ENCODE measurements around the gene PSKH1.
"Not testable (repeated sequence)": the region's sequence is repeated elsewhere in the genome, so short reads cannot be mapped to it uniquely, and the experiment has no call there.

The PSKH1 gene

GRCh38 chr16:67964477-67965131 is 71.5 kb downstream of the PSKH1 start:
- no peak for DNase-seq

- no peak for DNase-seq
Measured at GRCh38 chr16:67965668-67966548, 72.9 kb downstream of the PSKH1 start.

DNA sequence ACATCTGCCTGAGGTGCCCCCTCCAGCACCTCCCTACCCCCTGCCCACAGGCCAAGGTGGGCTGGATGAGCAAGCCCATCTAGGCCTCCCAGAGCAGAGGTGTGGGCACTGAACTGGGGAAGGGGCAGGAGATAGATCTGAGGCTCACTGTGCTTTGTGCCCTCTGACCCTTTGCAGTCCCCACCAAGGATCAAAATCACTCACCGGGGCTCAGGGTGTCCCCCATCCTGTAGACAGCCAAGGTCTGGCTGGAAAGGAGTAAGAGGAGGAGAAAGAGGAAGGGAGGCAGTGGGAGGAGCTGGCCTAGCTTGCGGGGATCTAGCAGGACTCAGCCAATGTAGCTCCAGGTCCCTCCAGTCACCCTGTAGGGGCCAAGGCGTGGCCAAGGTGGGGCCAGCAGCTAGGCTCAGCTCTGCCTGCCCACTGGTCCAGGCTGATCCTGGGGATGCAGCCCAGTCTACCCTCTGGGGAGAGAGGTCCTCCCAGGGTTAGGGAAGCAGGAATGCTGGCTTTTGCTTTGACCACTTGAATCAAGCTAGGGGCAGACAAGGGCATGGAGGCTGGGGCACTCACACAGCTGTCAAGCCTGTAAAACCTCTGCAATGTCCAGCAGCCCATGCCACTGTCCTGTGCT is 73.6 kb downstream of the PSKH1 start:
- peak; percentile 51 for DNase-seq

GRCh38 chr16:67967183-67967957 is 74.3 kb downstream of the PSKH1 start:
- DNase-seq = peak; percentile 38

- DNase-seq = peak; percentile 46
Measured at GRCh38 chr16:67967958-67968399, 74.9 kb downstream of the PSKH1 start.

GRCh38 chr16:67968400-67969253 is 75.6 kb downstream of the PSKH1 start, which contains the start of gene SLC12A4:
Gene SLC12A4 (minus strand): TSS chr16:67968637. CDS start chr16:67968553, 84 bp downstream.
- peak; percentile 95 for DNase-seq

DNA sequence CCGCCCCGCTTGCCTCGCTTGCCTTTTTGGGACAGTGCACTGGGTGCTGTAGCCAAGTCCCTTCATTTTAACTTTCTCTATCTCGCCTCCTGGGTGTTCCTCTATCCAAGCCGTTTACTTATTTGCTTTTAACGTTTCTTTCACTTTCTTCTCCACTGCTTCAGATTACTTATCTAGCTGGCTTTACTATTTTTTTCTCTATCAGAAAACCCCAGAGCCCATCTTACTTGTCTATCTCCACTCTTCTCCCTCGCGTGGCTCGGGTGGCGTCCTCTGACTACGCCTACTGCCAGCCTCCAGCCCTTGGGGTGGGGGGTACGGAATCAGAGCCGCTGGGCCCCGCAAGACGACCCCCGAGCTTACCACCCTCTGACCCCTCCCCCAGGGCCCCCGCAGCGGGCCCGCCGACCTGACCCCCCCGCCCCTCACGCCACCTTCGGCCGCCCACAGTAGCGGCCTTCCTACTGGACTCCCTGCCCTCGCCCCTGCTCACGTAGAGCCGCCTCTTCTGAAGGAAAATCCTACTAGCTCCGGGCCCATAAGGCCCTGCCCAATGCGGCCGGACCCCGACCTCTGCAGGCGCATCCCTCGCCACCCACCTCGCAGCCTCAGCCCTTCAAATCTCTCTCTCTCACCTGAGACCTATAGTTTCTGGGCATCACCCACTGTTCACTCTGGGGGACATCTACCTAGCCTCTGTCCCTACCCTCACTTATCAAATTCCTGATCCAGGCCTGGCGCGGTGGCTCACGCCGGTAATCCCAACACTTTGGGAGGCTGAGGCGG is 76.4 kb downstream of the PSKH1 start:
- DNase-seq = peak; percentile 75

DNA sequence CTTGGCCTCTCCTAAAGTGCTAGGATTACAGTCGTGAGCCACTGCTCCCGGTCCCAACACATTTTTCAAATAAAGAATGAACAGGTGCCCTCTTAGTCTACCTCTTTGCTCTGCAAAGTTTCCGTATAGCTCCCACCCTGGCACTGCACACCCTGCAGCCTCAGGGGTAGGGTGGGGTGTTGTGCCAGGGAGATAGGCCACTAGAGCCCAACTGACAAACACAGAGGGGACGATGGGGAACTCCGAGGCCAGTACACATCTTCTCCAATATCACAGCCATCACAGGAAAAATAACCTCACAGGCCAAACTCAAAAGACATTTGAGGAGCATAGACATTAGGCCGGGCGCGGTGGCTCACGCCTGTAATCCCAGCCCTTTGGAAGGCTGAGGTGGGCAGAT is 78.1 kb downstream of the PSKH1 start:
- DNase-seq = peak; percentile 48

DNA sequence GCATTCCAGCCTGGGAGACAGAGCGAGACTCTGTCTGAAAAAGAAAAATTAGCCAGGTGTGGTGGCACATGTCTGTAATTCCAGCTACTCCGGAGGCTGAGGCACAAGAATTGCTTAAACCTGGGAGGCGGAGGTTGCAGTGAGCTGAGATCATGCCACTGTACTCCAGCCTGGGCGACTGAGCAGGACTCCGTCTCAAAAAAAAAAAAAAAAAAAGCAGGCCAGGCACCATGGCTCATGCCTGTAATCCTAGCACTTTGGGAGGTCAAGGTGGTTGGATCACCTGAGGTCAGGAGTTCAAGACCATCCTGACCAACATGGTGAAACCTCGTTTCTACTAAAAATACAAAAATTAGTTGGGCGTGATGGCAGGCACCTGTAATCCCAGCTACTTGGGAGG is 79.2 kb downstream of the PSKH1 start:
- not testable (repeated sequence) for DNase-seq

DNA sequence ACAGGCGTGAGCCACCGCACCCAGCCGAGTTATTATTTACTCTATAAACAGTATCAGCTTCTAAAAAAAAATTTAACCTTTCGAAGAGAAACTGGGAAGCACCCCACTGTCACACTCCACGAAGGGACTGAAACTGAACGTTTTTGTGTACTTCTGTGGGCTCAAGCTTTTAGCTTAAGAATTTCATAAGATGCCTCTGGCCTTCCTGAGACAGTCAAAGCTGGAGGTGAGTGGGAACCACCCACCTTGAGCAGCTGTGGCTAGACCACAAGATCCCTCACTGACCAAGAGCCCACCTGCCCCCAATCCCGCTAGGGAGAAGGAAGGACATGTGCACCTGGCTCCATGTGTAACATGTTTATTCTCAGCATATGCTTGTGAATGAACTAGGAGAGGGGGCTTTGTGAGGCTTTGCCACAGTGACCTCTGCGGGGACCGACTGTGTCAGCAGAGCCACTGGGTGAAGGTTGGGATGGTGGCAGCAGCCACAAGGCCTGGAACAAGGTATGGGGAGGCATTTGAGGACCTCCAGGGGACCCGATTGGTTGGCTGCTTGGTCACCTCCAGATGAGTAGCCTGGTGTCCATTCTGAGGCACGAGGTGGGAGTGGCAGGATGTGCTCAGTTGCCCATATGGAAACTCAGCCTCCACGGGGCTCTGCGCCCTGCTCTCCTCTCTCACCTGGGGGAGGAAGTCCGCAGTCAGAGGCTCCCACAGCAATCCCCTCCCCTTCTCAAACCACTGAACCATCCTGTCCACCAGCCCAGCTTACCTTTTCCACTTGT is 82.5 kb downstream of the PSKH1 start:
- DNase-seq = no peak

DNA sequence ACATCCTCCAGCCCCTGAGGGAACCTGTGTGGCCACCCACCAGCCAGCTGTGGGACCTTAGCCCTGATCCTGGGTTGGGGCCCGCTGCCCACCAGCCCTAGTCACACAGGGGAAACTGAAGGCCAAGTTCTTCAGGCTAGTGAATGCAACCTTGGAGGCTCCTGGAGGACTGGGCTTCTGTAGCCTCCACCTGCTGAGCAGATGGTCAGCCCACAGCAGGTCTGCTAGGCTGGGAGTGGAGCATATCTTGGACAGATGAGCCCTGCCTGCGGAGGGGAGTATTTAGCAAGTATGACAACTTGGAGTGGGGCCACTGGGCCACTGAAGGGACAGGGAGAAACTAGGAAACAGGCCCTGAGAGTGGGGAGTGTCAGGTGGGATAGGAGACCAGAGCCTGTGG is 83.2 kb downstream of the PSKH1 start:
- no peak for DNase-seq

DNA sequence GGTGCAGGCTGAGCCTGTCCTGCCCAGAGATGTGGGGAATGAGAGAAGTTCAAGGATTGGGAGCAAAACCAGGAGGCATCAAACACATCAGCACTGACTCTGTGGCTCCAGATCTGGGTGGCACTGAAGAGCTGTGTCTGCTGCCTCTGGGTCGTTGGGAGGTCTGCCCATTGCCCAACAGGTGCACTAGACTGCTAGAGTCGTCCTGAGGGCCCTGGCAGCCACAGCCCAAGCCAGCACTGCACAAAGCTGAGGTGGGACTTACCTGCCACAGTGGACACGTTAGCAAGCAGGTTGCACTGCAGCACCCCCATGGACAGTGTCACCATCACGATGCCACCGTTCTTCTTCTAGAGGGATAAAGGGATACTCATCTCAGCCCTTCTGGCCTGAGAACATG is 84.0 kb downstream of the PSKH1 start:
- no peak for DNase-seq

DNA sequence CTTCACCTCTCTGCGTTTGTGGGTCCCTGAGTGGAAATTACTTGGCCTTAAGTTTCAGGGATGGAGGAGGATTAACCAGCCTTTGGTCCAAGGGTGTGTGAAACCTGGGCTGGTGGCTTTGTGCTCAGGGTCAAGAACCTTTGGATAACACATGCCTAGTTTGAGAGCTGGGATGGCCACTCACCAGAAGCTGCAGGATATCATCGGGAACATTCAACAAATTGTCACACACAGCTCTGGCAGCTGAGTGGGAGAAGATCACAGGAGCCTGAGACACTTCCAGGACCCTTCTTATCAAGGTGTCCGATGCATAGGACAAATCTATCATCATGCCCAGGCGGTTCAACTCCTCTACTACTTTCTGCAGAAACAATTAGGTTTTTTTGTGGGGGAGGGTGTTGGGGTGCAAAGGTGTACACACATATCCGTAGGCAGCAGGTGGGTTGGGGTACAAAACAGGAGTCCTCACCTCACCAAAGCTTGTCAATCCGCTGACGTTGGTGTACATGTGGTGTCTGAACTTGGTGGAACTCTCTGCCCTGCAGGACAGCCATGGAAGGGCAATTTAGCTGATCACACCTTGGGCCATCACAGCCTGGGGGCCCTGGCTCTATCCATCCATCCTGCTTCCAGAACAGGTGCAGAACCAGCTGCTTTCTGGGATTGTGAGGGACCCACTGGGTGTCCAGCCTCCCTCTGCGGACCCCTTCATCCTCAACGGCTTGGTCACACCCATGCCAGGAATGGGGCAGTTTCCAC is 84.6 kb downstream of the PSKH1 start:
- DNase-seq = no peak
